GM18517 (cell line): ENCODE data around the gene RANBP3.
"Not testable (repeated sequence)": the region's sequence is repeated elsewhere in the genome, so short reads cannot be mapped to it uniquely, and the experiment has no call there.

Experiments
- ATAC-seq: cut with Tn5 transposase; IDR thresholded peaks from one replicate; pipeline ENCODE4 v1.9.1; 2021; ENCODE audit warnings: mild to moderate bottlenecking, moderate library complexity; ENCODE audit not compliant: unreplicated experiment

The RANBP3 gene

GRCh38 chr19:5987077-5987818 is 9.3 kb upstream of the RANBP3 start:
- no peak for ATAC-seq

- ATAC-seq: not testable (repeated sequence)
These were observed 7.9 kb upstream of the RANBP3 start for GRCh38 chr19:5985837-5986236.

GRCh38 chr19:5985098-5985783 is 7.3 kb upstream of the RANBP3 start:
- no peak for ATAC-seq

- ATAC-seq: no peak
These were observed 6.7 kb upstream of the RANBP3 start for GRCh38 chr19:5984600-5984999.

- ATAC-seq: no peak
These were observed 5.5 kb upstream of the RANBP3 start for GRCh38 chr19:5983367-5983955.

GRCh38 chr19:5978606-5979552 is 939 bp upstream of the RANBP3 start:
- no peak for ATAC-seq

- ATAC-seq: no peak
These were observed 637 bp downstream of the RANBP3 start for GRCh38 chr19:5977222-5977784.

GRCh38 chr19:5976768-5977167 is 1.2 kb downstream of the RANBP3 start:
- ATAC-seq: no peak

- no peak for ATAC-seq
These were observed 2.6 kb downstream of the RANBP3 start for GRCh38 chr19:5975388-5975728.

GRCh38 chr19:5974721-5975387 is 3.1 kb downstream of the RANBP3 start:
- no peak for ATAC-seq

- no peak for ATAC-seq
These were observed 3.9 kb downstream of the RANBP3 start for GRCh38 chr19:5973867-5974635.

GRCh38 chr19:5973376-5973775 is 4.6 kb downstream of the RANBP3 start:
- no peak for ATAC-seq

- no peak for ATAC-seq
These were observed 5.6 kb downstream of the RANBP3 start for GRCh38 chr19:5972355-5972731.

GRCh38 chr19:5971714-5972354 is 6.1 kb downstream of the RANBP3 start:
- no peak for ATAC-seq

- no peak for ATAC-seq
These were observed 8.5 kb downstream of the RANBP3 start for GRCh38 chr19:5969476-5969875.

GRCh38 chr19:5968431-5969373 is 9.2 kb downstream of the RANBP3 start:
- no peak for ATAC-seq

- ATAC-seq: no peak
These were observed 9.9 kb downstream of the RANBP3 start for GRCh38 chr19:5967994-5968430.

- no peak for ATAC-seq
These were observed 10.4 kb downstream of the RANBP3 start for GRCh38 chr19:5967571-5967970.
